ENCODE data around the gene RNF220.

- TF ChIP-seq, protein P1, sequence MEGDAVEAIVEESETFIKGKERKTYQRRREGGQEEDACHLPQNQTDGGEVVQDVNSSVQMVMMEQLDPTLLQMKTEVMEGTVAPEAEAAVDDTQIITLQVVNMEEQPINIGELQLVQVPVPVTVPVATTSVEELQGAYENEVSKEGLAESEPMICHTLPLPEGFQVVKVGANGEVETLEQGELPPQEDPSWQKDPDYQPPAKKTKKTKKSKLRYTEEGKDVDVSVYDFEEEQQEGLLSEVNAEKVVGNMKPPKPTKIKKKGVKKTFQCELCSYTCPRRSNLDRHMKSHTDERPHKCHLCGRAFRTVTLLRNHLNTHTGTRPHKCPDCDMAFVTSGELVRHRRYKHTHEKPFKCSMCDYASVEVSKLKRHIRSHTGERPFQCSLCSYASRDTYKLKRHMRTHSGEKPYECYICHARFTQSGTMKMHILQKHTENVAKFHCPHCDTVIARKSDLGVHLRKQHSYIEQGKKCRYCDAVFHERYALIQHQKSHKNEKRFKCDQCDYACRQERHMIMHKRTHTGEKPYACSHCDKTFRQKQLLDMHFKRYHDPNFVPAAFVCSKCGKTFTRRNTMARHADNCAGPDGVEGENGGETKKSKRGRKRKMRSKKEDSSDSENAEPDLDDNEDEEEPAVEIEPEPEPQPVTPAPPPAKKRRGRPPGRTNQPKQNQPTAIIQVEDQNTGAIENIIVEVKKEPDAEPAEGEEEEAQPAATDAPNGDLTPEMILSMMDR (IDR thresholded peaks at IDR 0.05), result no peak
- TF ChIP-seq POLR2A (IDR thresholded peaks at IDR 0.05), result no peak
Measured at GRCh38 chr1:44547837-44548236, 142.8 kb downstream of the RNF220 start.
